Measurements from ENCODE around the gene TOP2A.

DNA sequence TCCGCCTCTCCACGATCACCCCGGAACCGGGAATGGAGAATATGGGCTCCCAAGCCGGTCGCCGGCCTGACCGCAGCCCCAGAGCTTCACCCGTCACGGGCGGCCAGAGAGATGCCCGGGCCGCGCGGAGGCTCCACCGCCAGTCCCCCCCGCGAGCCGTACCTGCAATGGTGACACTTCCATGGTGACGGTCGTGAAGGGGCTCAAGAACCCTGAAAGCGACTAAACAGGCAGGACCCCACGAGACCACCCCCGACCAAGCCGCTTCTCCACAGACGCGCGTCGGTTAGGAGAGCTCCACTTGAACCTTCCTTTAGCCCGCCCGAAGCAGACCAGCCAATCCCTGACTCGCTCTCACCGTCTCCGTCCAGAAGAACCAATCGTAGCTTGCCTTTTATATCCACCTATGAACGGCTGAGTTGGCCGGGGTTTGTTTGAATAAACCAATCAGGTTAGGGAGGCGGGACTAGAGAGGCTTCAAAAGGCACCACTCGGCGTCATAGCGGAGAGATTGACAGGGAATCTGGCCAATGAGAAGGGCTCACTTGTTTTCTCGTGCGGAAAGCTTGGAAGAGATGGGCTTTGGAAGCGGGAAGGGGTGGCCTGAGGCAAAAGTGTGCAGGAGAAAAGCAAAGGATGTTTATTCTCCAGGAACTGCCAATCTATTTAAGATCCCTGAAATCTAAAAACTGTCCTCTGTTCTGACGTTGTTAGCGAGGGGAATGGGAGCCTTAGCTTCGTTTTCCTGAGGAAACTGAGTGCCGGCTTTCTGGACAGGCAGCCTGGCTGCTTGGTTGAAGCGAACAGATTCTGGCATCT is at the start of gene TOP2A:
- TF ChIP-seq, protein P1, sequence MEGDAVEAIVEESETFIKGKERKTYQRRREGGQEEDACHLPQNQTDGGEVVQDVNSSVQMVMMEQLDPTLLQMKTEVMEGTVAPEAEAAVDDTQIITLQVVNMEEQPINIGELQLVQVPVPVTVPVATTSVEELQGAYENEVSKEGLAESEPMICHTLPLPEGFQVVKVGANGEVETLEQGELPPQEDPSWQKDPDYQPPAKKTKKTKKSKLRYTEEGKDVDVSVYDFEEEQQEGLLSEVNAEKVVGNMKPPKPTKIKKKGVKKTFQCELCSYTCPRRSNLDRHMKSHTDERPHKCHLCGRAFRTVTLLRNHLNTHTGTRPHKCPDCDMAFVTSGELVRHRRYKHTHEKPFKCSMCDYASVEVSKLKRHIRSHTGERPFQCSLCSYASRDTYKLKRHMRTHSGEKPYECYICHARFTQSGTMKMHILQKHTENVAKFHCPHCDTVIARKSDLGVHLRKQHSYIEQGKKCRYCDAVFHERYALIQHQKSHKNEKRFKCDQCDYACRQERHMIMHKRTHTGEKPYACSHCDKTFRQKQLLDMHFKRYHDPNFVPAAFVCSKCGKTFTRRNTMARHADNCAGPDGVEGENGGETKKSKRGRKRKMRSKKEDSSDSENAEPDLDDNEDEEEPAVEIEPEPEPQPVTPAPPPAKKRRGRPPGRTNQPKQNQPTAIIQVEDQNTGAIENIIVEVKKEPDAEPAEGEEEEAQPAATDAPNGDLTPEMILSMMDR (IDR thresholded peaks at IDR 0.05), result peak in 1 of 4 experiments; percentile 10
- TF ChIP-seq POLR2AphosphoS5 (IDR thresholded peaks at IDR 0.05), result peak; percentile 8
- TF ChIP-seq POLR2A (IDR thresholded peaks at IDR 0.05), result no peak

Measured in gastroesophageal sphincter (tissue), 3 donors.